ENCODE results near the gene ZNF862. TPM values are rescaled to one million over a fixed set of nuclear protein-coding genes. Genes with fewer than 3 reads are reported as not detected.

Gene ZNF862
- total RNA-seq, 2 donors from 2014 or later, result 8.3 to 15.6 TPM

DNA sequence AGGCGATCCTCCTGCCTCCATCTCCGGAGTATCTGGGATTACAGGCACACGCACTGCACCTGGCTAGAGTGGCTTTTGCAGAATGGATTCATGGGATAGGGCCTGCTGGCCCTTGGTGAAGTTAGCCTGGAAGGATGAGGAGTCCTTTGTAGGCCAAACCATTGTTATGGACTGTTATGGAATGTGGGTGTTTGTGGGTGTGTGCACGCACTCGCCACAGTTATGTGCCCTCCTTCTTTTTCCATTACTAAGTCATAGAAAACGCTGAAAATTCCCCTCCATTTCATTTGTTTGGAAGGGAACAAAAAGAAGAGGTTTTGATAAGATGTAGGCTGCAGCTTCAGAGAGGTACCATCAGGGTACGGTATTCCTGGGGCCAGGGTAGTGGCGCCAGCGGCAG, 15.0 kb downstream of the ZNF862 start:
- no peaks in the 10 kb centered on the region for H3K36me3 Mint-ChIP-seq (ENCODE audit: low read depth)
- peaks cover 2% of the 10 kb centered on the region for H3K27me3 Mint-ChIP-seq (ENCODE audit: insufficient read depth)
- 92 to 100% methylated on average over 3 to 9 of the region's 9 CpGs for WGBS, 2 experiments (ENCODE audit: insufficient coverage in 1 of 2, insufficient read length in 1 of 2)
- H3K9me3 Mint-ChIP-seq, result no peaks in the 10 kb centered on the region
- Histone ChIP-seq H3K27me3 (ENCODE audit: control insufficient read depth, insufficient read depth, low read length, poor library complexity, severe bottlenecking) (no peaks in the 10 kb centered on the region), H3K9me3 (ENCODE audit: control insufficient read depth, low read length) (no peaks in the 10 kb centered on the region), H3K36me3 (ENCODE audit: control insufficient read depth, insufficient read depth, low read length) (no peaks in the 10 kb centered on the region), H3K4me3 (ENCODE audit: low read length) (no peak overlapping the region), H3K4me1 (ENCODE audit: control insufficient read depth, insufficient read depth, low read length) (peaks cover 18% of the 10 kb centered on the region), H3K9ac (ENCODE audit: extremely low read depth, low read length, poor library complexity, severe bottlenecking) (no peak overlapping the region), H3K27ac (ENCODE audit: low read depth, low read length) (no peak overlapping the region)
- no peak overlapping the region for H3K27ac Mint-ChIP-seq
- DNase-seq, result peak; percentile 29
- TF ChIP-seq, protein P1, sequence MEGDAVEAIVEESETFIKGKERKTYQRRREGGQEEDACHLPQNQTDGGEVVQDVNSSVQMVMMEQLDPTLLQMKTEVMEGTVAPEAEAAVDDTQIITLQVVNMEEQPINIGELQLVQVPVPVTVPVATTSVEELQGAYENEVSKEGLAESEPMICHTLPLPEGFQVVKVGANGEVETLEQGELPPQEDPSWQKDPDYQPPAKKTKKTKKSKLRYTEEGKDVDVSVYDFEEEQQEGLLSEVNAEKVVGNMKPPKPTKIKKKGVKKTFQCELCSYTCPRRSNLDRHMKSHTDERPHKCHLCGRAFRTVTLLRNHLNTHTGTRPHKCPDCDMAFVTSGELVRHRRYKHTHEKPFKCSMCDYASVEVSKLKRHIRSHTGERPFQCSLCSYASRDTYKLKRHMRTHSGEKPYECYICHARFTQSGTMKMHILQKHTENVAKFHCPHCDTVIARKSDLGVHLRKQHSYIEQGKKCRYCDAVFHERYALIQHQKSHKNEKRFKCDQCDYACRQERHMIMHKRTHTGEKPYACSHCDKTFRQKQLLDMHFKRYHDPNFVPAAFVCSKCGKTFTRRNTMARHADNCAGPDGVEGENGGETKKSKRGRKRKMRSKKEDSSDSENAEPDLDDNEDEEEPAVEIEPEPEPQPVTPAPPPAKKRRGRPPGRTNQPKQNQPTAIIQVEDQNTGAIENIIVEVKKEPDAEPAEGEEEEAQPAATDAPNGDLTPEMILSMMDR (conservative IDR thresholded peaks at IDR 0.05), result no peak
- H3K4me1 Mint-ChIP-seq, result peaks cover 25% of the 10 kb centered on the region
- H3K4me3 Mint-ChIP-seq, result no peak overlapping the region

DNA sequence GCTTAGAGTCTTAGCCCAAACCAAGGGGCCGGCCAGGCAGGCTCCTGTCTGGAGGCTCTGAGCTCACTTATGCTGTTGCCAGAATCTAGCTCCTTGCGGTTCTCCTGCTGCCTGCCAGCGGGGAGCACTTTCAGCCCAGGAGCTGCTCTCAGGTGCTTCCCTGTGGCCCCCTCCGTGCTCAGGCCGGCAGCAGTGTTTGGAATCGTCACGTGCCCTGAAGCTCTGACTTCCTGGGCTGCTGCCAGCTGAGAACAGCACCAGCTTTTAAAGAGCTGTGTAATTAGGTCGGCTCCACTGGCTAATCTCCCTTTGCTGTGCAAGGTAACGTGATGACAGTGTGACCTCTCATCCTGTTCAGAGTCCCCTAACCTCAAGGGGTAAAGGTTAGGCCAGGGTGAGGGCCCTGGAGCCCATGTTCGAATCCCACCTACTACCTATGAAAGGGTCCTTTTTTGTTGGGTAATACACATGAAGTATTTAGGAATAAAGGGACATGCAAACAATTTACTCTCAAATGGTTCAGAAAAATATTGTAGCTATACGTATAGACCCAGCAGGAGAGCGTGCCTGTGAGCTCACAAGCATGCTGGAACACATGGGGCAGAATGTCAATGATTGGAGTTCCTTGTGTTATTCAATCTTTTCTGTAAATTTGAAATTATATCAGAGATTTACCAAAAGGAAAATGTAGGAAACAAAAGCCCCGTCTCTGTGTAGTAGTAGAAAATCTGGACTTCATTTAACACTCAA, 16.6 kb downstream of the ZNF862 start:
- Histone ChIP-seq H3K4me1 (ENCODE audit: control insufficient read depth, insufficient read depth, low read length) (peaks cover 18% of the 10 kb centered on the region), H3K4me3 (ENCODE audit: low read length) (no peak overlapping the region), H3K9me3 (ENCODE audit: control insufficient read depth, low read length) (no peaks in the 10 kb centered on the region), H3K27ac (ENCODE audit: low read depth, low read length) (no peak overlapping the region), H3K9ac (ENCODE audit: extremely low read depth, low read length, poor library complexity, severe bottlenecking) (peak overlapping the region; percentile 40), H3K36me3 (ENCODE audit: control insufficient read depth, insufficient read depth, low read length) (no peaks in the 10 kb centered on the region), H3K27me3 (ENCODE audit: control insufficient read depth, insufficient read depth, low read length, poor library complexity, severe bottlenecking) (no peaks in the 10 kb centered on the region)
- Mint-ChIP-seq H3K9me3 (no peaks in the 10 kb centered on the region), H3K27ac (peak overlapping the region; percentile 83), H3K27me3 (ENCODE audit: insufficient read depth) (peaks cover 5% of the 10 kb centered on the region), H3K4me3 (peak overlapping the region; percentile 39), H3K36me3 (ENCODE audit: low read depth) (no peaks in the 10 kb centered on the region), H3K4me1 (peaks cover 25% of the 10 kb centered on the region)
- 33 to 34% methylated on average over 11 to 12 of the region's 13 CpGs for WGBS, 2 experiments (ENCODE audit: insufficient coverage in 1 of 2, insufficient read length in 1 of 2)
- peak; percentile 91 for DNase-seq
- TF ChIP-seq, protein P1 (conservative IDR thresholded peaks at IDR 0.05), result no peak

DNA sequence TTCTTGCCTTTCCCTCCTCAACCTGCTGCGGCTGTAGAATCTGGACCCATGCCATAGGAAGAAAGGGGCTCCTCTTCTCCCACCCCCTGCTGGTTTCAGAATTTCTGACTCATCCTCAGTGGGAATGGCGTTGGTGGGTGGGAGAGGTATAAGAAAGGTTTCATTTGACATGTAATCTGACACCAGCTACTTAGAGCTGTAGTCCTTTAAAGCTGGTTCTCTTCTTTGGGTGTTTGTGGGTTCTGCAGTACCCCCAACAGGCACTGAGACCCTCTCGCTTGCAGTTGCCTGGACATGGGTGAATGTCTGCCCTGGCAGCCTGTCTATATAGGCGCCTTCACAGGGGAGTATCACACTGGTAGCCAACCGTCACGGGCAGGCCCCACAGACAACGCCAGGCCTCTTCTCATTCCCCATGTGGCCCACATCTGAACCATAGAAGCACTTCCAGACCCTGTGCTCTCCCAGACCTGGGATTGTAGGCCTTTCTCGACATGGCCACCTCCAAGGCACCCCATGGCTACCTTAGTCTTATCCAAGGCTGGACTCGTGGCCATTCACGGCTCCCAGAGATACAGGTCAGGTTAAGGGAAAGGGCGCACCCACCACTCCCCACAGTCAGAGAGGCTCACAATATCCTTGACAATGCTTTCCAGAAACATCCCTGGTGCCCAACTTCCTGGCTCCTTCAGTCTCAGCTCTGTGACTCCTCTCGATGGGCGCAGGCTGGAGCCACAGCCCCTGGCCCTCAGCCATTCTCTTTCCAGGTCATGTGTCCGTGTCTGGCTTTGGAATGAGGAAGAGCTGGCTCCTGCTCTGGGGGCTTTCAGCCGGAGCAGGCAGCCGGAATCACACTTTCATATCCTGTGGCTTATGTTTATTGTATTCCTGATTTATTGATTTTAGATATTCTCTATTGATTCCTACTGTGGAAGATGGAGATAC, 17.5 kb downstream of the ZNF862 start:
- peak overlapping the region; percentile 83 for H3K27ac Mint-ChIP-seq
- DNase-seq, result peak; percentile 90
- peak overlapping the region; percentile 40 for H3K9ac ChIP-seq (ENCODE audit: extremely low read depth, low read length, poor library complexity, severe bottlenecking)
- H3K27ac ChIP-seq (ENCODE audit: low read depth, low read length), result no peak overlapping the region
- peaks cover 18% of the 10 kb centered on the region for H3K4me1 ChIP-seq (ENCODE audit: control insufficient read depth, insufficient read depth, low read length)
- H3K4me1 Mint-ChIP-seq, result peaks cover 25% of the 10 kb centered on the region
- no peaks in the 10 kb centered on the region for H3K9me3 Mint-ChIP-seq
- H3K4me3 ChIP-seq (ENCODE audit: low read length), result no peak overlapping the region
- H3K9me3 ChIP-seq (ENCODE audit: control insufficient read depth, low read length), result no peaks in the 10 kb centered on the region
- peaks cover 10% of the 10 kb centered on the region for H3K27me3 Mint-ChIP-seq (ENCODE audit: insufficient read depth)
- H3K36me3 ChIP-seq (ENCODE audit: control insufficient read depth, insufficient read depth, low read length), result no peaks in the 10 kb centered on the region
- peak overlapping the region; percentile 39 for H3K4me3 Mint-ChIP-seq
- TF ChIP-seq, protein P1 (conservative IDR thresholded peaks at IDR 0.05), result no peak
- no peaks in the 10 kb centered on the region for H3K27me3 ChIP-seq (ENCODE audit: control insufficient read depth, insufficient read depth, low read length, poor library complexity, severe bottlenecking)
- WGBS, 2 experiments (ENCODE audit: insufficient coverage in 1 of 2, insufficient read length in 1 of 2), result 83 to 90% methylated on average over 11 to 16 of the region's 16 CpGs
- no peaks in the 10 kb centered on the region for H3K36me3 Mint-ChIP-seq (ENCODE audit: low read depth)

All from endodermal cell (in vitro differentiated cells).